Nephron progenitor cell (in vitro differentiated cells): Measurements from ENCODE around the gene RSRC1.

ENCODE experiments used
- DNase-seq: peaks from one replicate; pipeline ENCODE4 v3.0.0; 2021
- H3K27ac Mint-ChIP-seq: 2 replicates; pipeline ENCODE4 v1.8.0; 2021; ENCODE audit warnings: mild to moderate bottlenecking, moderate library complexity, mixed read lengths
- H3K27me3 Mint-ChIP-seq: 2 replicates; pipeline ENCODE4 v1.8.0; 2021; ENCODE audit warnings: mild to moderate bottlenecking, low read depth, mixed read lengths; ENCODE audit not compliant: poor library complexity
- H3K36me3 Mint-ChIP-seq: 2 replicates; pipeline ENCODE4 v1.8.0; 2021; ENCODE audit warnings: low read depth, mixed read lengths
- H3K4me1 Mint-ChIP-seq: 2 replicates; pipeline ENCODE4 v1.8.0; 2021; ENCODE audit warnings: mixed read lengths
- H3K4me3 Mint-ChIP-seq: 2 replicates; pipeline ENCODE4 v1.8.0; 2021; ENCODE audit warnings: mild to moderate bottlenecking, moderate library complexity, mixed read lengths
- H3K9me3 Mint-ChIP-seq: 2 replicates; pipeline ENCODE4 v1.8.0; 2021; ENCODE audit warnings: mild to moderate bottlenecking, moderate library complexity, mixed read lengths
- CTCF ChIP-seq: fragments of 200-600 bp; sonication (generic); IDR thresholded peaks from 2 replicates; pipeline ENCODE4 v1.5.0; 2021; ENCODE audit warnings: antibody characterized with exemption

The RSRC1 gene

DNA sequence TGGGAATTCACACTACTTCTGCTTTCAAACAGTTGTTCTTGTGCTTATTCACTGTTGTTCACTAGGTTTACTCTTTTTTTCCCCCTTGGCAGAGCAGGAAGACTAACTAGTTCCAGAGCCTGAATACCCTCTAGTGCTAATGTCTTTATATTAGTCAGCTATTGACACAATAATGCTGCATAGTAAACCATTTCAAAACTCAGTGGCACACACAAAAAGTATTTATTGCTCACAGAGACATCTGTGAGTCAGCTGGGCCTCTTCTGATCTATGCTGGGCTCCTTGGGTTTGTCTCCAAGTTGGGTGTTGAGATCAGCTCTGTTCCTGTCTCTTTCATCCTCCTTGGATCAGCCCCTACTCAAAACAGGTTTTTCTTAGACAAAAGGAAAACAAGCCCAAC is 51.1 kb downstream of the RSRC1 start:
- Mint-ChIP-seq H3K4me3 (no peak overlapping the region), H3K27ac (no peak overlapping the region), H3K9me3 (peaks cover 6% of the 10 kb centered on the region), H3K36me3 (peaks cover 16% of the 10 kb centered on the region), H3K27me3 (peaks cover 2% of the 10 kb centered on the region), H3K4me1 (peaks cover 11% of the 10 kb centered on the region)
- no peak for TF ChIP-seq CTCF
- no peak for DNase-seq

DNA sequence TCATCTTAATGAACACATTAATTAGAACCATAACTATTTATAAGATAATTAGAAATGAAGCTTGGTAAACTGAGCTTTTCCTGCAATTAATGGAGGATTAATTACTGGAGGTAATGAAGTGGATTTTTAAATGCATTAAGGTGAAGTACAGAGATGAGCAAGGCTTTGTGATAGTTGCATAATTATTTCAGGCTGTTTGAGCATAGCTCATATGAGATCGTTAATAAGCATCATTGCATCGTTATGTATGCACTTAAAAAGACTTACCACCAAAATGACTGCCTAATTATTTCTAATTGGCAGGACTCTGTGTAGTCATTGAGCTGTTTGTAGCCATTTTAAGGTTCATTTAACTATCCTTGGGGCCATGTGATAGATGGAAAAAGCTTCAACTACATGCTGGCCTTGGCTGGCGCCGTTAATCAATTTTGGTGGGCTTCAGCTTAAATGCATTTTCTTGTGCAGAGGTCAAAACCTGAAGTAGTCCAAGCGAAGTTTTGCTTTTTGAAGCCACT is 55.3 kb downstream of the RSRC1 start:
- no peaks in the 10 kb centered on the region for H3K9me3 Mint-ChIP-seq
- H3K27ac Mint-ChIP-seq: no peak overlapping the region
- no peak for TF ChIP-seq CTCF
- H3K4me1 Mint-ChIP-seq: peaks cover 15% of the 10 kb centered on the region
- peaks cover 2% of the 10 kb centered on the region for H3K27me3 Mint-ChIP-seq
- H3K4me3 Mint-ChIP-seq: no peak overlapping the region
- DNase-seq: no peak
- H3K36me3 Mint-ChIP-seq: peaks cover 7% of the 10 kb centered on the region

- peaks cover 2% of the 10 kb centered on the region for H3K27me3 Mint-ChIP-seq
- no peak for DNase-seq
- no peak overlapping the region for H3K27ac Mint-ChIP-seq
- no peak for TF ChIP-seq CTCF
- peaks cover 7% of the 10 kb centered on the region for H3K36me3 Mint-ChIP-seq
- no peaks in the 10 kb centered on the region for H3K9me3 Mint-ChIP-seq
- H3K4me1 Mint-ChIP-seq: peaks cover 12% of the 10 kb centered on the region
- no peak overlapping the region for H3K4me3 Mint-ChIP-seq
These were observed 55.8 kb downstream of the RSRC1 start for GRCh38 chr3:158165730-158166129.

DNA sequence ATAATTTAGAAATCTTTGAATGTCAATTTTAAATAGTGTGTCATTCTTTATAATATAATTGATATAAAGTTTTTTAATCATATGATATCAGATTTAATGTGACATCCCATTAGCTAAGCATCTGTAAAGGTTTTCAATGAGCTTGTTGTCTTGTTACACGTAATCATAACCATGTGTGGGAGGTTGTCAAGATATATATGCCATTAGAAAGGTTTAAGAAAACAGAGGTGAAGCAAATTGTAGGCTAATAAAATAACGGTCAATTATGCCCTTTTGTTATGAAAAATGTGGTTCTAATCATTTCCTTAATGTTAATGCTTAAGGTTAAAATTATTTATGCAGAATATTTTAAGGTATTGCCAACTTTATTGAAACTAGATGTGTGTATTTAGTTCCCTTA is 56.3 kb downstream of the RSRC1 start:
- Mint-ChIP-seq H3K36me3 (peaks cover 7% of the 10 kb centered on the region), H3K9me3 (no peaks in the 10 kb centered on the region), H3K27ac (no peak overlapping the region), H3K4me3 (no peak overlapping the region), H3K4me1 (peaks cover 12% of the 10 kb centered on the region), H3K27me3 (peaks cover 2% of the 10 kb centered on the region)
- DNase-seq: no peak
- no peak for TF ChIP-seq CTCF

- no peak overlapping the region for H3K27ac Mint-ChIP-seq
- DNase-seq: no peak
- TF ChIP-seq CTCF: no peak
- H3K4me1 Mint-ChIP-seq: peaks cover 12% of the 10 kb centered on the region
- H3K27me3 Mint-ChIP-seq: no peaks in the 10 kb centered on the region
- no peaks in the 10 kb centered on the region for H3K36me3 Mint-ChIP-seq
- no peak overlapping the region for H3K4me3 Mint-ChIP-seq
- no peaks in the 10 kb centered on the region for H3K9me3 Mint-ChIP-seq
These were observed 58.1 kb downstream of the RSRC1 start for GRCh38 chr3:158167737-158168557.

GRCh38 chr3:158169091-158169491 is 59.2 kb downstream of the RSRC1 start:
- peaks cover 12% of the 10 kb centered on the region for H3K4me1 Mint-ChIP-seq

More at GRCh38 chr3:158169091-158169491, 59.2 kb downstream of the RSRC1 start:
- no peak overlapping the region for H3K4me3 Mint-ChIP-seq
- no peaks in the 10 kb centered on the region for H3K27me3 Mint-ChIP-seq
- TF ChIP-seq CTCF: no peak
- no peaks in the 10 kb centered on the region for H3K36me3 Mint-ChIP-seq
- H3K27ac Mint-ChIP-seq: no peak overlapping the region
- no peaks in the 10 kb centered on the region for H3K9me3 Mint-ChIP-seq
- DNase-seq: no peak
